Right hindlimb (tissue), 1 donor: ENCODE measurements around the gene PTRH1.
"Not testable (repeated sequence)": the region's sequence is repeated elsewhere in the genome, so short reads cannot be mapped to it uniquely, and the experiment has no call there.

Experiments
- DNase-seq: peaks from one replicate; pipeline ENCODE4 v3.0.0-alpha.2; 2018

The PTRH1 gene, protein sequence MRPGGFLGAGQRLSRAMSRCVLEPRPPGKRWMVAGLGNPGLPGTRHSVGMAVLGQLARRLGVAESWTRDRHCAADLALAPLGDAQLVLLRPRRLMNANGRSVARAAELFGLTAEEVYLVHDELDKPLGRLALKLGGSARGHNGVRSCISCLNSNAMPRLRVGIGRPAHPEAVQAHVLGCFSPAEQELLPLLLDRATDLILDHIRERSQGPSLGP

DNA sequence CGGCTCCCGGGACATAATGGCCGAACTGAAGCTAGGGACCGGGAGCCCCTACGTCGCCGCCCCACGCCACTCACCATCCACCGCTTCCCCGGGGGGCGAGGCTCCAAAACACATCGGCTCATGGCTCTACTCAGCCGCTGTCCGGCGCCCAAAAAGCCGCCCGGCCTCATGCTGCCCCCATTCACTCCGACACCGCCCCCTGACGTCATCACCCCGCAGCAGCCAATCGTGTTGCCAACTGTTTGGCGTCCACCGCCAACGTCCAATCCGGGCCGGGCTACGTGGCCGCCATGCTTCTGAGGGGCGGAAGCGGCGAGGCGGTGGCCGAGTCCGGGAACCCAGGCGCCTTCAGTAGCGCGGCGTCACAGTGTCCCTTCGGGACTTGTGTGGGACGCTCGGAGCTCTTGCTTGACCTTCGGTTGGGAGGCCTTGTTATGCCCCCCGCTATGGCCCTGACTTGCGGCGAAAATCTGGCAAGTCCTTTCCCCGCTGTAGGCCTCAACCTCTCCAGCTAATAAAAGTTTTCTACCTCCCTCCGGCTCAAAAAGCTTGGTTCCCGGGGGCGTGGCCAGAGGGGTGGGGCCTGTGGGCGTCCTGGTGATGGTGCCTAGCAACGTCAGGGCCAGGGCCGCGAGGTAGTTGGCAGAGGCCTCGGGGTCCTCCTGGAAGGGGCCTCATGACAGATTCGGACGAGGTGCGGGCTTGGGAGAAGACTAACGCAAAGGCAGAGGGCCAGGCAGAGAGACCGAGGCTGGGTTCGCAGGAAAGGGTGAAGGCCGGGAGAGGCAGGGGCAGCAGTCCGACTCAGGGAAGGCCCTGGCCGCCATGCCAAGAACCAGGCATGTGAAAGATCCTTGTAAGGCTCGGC lies at the start of gene PTRH1, which contains the start of gene TTC16:
Gene PTRH1 (minus strand): TSS at position 194 of the 868 bp plus-strand sequence. CDS start 24 bp downstream, at position 170.
Gene TTC16 (plus strand): TSS at position 610 of the 868 bp plus-strand sequence. CDS start 67 bp downstream, at position 677.
- DNase-seq, result peak; percentile 98

DNA sequence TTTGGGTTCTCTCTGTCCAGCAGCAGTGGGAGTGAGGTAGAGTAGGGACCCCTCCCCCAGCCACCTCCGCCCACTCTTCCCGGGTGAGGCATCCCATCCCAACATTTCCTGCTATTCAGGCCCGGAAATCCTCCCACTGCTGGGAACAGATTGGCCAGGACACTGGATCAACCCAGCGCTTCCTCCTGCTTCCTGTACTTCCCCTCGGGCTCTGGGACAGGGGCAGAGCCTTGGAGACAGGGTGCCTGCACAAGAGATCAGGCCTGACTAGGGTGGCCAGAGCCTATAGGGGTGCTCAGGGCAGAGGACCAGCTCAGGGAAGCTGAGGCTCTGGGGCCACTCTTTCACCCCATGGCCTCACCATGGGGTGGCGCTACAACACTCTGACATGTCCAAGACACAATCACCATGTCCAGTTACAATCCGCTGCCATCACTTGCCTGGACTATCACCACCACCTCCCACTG lies 48.5 kb upstream of the PTRH1 start:
- peak; percentile 58 for DNase-seq

DNA sequence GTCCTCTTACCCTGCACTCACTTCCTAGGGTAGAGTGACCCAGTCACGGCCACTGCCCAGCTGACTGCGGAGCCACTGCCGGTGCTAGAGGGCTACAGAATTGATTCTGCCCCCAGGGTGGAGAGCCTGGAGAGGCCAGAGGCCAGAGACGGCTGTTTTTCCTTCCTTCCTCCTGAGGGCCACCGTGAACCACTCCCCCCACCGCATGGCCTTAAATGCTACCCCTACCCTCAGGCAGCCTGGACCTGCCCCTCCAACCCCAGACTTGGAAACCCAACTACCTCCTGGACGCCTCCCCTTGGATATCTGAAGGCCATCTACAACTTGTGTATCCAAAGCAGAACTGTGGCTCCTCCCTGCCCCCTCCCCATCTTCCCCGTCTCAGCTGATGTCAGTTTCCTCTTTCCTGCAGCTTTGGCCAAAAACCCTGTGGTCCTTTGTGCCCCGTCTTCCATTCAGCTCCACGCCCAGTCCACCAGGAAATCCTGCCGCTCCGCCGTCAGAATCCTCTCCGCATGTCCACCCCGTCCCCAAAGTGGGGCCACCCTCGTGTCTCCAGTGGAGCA lies 46.7 kb upstream of the PTRH1 start:
- DNase-seq, result no peak

DNA sequence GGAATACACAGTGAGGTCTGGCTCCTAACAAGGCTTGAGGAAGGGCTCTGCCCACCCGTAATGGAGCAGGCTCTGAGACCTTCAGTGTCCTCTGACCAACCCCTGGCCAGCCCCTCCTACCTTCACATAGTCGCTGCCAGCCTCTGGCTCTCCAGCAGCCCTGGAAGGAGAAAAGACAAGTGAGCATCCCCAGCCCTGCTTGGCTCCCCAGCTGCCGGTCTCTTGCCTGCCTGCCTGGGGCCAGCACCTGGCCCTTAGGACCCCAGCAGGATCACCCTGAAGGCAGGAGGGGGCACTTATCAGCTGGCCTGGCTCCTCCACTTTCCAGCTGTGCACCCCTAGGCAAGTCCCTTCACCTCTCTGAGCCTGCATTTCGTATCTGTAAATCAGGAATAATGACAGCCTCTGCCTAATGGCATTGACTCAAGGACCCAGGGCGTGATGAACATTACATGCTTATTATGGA lies 46.1 kb upstream of the PTRH1 start:
- no peak for DNase-seq

DNA sequence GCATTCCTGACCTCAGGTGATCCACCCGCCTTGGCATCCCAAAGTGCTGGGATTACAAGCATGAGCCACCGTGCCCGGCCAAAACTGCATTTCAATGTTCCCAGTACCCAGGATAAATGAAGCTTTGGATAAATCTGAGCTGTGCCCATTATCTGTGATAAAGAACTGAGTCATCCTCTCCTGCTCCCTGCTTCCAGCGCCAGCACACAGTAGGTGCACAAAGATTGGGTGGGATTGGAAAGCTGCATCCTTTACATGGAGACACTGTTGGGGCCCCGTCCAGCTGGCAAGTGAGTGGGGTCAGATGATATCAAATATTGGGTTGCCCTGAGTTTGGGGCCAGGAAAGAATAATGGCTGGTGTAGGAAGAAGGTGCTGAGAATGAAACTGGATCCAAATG lies 45.6 kb upstream of the PTRH1 start:
- no peak for DNase-seq

DNA sequence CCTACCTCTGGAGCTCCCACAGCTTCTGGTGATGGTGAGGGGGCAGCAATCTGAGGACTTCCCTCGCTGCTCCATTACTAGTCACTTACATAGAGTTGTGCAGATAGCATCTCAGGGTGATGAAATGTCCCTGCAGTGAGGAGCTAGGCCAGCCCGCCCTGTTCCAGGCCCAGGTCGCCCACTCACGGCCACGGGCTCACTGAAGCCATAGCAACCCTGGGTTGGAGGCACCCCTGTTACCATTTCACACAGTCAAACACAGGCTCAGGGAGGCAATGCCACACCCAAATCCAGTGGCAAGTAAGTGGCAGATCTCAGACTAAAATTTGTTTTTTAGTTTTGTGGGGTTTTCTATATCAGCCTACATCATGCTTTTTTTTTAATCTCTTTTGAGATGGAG lies 43.4 kb upstream of the PTRH1 start:
- no peak for DNase-seq

DNA sequence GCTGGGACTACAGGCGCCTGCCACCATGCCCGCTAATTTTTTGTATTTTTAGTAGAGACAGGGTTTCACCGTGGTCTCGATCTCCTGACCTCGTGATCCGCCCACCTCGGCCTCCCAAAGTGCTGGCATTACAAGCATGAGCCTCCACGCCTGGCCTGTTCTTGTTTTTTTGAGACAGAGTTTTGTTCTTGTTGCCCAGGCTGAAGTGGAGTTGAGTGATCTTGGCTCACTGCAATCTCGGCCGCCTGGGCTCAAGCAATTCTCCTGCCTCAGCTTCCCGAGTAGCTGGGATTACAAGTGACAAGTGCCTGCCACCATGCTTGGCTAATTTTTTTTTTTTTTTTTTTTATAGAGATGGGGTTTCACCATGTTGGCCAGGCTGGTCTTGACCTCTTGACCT lies 41.3 kb upstream of the PTRH1 start:
- DNase-seq, result not testable (repeated sequence)

DNA sequence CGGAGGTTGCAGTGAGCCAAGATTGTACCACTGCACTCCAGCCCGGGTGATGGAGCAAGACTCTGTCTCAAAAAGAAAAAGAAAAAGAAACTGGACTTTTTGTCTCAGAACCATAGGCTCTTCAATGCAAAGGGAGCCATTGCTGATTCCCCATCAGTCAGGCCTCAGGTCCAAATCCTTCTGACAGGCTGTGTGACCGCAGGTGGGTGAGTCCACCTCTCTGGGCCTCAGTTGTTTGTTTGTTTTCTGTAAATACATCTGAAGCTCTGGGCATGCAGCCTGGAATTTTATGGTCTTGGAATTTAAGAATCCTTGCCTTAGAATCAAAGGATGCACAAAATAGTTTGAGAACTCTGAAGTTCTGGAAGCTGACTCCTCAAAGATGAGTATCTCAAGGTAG lies 40.8 kb upstream of the PTRH1 start:
- DNase-seq, result no peak

DNA sequence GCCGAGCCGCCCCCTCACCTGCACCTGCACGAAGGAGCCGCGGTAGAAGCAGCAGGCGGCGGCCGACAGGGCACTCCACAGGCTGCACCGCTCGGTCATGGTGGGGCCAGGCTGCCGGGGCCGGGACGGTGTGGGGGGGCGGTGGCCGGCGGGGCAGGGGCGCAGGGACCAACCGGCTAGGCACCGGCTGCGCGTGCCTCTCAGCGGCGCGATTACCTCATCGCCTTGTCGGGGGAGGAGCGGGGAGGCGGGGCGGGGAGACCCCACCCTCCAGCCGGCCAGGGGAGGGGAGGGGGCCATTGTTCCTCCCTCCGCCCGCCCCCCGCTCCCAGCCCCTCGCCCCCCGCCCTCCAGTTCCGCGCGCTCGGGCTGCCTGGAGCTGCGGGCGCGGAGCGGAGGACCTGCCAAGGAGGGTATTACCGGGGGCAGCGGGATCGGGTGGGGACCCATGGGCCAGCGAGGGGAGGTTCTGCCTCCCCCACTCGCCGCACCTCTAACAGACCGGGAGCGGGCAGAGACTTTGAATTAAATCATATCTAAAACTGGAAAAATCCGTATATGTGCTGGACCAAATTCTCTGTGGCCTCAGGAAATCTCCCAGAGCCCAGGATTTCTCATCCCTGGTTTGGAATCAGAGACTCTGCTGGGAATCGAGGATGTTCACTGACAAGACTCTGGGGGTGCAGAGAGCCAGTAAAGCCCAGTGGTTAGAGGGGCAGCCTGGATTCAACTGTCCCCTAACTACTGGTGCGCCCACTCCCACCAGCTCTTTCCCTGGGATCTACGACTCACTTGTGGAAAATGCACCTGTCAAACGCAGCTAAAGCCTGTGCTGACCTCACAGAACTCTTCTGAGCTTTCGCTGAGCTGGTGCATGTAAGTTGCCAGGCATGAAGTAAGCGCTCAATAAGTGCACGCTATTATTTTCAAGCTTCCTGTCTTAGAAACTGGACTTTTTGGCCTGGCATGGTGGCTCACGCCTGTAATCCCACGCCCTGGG lies 39.9 kb upstream of the PTRH1 start:
- no peak for DNase-seq

DNA sequence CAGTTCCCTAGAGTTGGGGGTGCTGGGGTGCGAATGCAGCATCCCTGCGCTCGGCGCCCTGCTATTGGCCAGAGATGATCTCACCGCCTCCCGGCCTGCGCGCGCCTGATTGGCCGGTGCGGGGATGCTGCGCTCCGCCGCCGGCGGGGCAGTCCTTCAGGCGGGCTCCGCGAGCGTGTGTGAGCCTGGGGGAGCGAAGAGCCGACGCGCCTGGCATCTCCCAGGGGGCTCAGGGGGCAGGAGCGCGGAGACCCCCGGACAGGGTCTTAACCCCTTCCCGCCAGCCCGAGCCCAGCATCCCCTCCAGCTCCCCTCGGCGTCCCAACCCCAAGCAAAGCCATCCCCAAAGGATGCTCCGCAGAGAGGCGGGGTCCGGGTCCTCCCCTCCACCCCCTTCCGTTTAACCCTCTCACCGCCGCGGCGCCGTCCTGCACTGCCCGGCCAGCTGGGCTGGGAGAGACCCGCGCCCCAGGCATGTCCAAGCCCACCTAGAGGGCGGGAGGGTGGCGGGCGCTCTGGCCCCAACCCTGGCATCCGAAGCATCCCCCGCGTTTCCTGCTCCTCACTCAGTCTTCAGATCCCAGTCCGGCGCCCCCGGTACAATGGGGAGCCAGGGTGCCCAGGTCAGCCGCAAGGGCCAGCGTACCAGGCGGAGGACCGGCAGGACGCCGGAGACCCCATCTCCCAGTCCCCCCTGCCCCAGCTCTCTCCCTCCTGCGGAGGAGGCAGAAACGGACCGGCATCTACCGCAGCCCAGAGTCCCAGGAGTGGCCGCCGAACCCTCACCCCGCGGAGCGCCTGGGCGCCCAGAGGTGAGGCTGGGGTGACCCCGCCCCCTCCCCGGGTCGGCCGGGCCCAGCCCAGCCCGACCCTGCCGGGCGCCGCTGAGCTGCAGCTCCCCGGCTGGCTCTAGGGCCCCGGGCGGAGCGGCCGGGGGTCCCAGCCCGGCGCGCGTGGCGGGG lies 38.9 kb upstream of the PTRH1 start:
- no peak for DNase-seq

DNA sequence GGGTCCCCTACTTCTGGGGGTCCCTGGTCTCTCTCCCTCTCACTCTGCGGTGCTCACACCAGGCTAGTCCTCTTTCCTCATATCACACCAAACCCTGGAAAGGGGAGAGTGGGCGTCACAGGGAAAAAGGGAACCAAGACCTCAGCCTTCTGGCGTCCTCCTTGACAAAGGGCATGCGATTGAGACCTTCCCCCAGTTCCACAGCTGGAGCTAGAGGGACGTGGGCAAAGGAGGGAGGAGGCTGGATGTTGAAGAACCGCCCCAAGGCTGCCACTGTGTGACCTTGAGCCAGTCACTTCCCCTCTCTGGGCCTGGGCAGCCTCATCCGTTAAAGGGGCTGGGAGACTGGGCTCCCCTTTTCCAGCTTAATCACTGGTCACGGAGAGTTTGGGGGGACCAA lies 38.2 kb upstream of the PTRH1 start:
- DNase-seq, result no peak

DNA sequence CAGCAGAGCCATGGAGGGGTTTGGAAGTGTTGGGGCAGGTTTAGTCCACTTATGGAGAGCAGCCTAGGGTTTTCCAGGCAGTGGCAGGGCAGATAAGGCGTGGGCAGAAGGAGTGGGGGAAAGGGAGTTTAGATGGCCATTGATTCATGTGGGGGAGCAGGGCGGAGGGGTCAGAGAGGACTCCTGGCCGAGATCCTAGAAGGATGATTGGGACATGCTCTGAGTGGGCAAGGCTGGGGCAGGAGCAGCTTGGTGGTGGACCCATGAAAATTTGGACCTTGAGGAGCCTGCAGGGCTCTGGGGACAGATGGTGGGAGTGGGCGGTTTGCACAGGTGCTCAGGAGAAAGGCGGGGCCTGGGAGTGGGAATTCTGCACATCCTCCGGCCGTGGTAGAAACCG lies 37.7 kb upstream of the PTRH1 start:
- no peak for DNase-seq

DNA sequence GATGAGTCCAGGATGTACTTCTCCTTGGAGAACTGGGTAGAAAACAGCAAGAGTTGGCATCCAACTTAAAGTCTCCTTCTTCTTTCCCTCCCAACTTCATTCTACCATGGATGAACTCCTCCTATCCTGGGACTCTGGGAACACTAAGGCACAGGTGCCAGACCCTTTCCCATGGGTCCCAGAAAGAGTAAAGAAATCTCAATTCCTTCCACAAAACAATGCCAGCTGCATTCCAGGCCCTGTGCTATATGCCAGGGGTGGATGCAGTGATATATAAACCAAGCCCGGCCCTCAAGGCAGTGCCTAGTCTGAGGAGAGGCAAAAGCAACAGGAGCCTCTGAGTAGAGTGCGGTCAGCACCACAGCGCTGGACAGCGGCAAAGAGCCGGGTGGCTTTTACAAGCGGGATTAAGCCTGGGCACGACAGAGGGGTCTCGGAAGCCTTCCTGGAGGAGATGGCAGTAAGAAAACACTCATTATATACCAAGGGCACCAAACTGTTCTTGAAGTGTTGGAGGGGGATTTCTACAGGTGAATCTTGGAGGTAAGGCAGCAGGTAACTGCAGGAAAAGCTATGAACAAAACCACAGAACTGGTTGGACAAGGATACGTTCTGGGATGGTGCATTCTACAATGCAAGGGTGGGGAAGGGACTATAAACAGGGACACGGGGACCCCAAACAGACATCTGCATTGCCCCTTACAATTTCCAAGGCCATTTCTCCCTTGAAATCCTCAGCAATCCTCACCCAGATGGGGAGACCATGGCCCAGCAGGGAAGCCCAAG lies 36.0 kb upstream of the PTRH1 start:
- DNase-seq, result no peak

DNA sequence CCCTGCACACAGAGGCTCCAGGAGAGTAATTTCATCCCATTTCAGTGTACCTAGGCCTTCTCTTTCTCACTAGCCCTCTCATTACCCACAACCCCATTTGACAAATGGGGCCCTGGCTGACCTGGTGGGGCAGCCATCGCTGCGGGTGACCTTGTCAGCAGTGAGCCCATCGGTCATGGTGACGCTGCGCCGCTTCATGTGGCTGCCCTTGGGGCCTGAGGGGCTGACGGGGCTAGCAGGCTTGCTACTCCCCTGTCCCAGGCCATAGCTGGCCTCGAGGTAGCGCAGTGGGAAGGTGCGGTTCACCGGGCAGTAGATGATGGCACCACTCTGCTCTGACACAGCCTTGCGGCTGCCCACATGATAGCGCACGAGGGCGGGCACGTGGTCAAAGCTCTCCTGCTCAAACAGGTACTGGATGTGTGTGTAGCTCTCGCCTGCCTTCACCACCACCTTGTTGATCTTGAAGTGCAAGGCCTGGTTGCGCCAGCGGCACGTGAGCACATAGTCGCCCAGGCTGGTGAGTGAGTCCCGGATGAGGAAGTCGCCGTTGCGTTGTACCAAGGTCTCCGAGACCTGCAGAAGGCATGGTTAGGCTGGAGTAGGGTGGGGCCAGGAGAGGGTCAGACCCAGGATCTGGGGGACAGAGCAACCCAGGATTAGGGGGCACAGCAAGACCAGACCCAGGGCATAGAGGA lies 33.8 kb upstream of the PTRH1 start:
- no peak for DNase-seq

DNA sequence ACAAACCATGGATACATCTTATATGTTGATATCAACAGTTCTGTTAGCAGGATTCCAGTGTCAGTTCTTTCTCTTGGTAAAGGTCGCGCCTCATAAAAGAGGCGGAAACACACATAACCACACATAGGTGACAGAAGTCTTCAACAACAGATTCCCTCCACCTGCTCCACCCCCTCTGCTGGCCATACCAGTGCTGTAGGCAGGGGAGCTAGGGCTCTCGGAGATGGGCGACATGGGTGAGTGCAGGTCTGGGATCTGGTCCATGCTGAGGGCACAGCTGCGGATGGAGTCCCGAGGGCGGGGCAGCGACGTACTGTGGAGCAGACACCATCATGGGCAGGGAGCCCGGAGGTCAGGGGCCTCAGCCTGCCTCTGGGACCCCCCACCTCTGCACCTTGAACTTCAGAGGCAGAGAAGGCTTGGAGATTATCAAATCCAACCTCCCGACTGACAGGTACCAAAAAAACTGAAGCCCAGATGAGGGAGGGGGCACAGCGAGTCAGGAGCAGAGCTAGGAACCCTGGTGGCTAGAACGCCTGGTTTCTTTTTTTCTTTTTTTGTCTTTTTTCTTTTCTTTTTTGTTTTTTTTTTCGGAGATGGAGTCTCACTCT lies 31.6 kb upstream of the PTRH1 start:
- DNase-seq, result no peak

DNA sequence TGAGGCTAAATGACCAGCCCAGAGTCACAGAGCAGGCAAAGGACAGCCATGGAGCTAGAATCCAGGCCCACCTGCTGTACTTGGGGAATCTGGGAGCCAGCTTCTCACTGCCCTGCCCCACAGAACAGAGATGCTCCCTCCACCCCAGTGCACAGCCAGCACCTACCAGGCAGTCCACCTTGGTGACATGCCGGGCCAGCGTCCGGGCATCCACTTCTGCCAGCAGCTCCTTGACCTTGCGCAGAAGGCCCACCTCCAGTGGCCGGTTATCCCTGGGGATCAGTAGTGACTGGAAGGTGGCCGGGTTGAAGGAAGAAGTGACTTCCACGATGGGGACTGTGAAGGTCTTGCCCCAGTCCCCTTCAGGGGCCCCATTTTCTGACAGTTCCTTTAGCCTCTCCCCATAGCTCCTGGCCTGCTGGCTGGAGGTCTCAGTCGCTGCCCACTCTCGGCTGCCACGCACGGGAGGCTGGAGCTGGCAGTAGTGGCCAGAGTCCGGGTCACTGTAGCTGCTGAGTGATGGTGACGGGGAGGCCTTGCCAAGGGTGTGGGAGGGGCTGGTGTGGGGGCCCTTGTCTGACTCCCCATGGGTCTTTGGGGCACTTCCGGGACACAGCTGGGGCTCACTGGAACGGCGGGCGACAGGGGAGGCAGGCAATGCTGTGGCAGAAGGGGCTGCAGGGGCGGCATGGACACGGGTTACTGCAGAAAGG lies 29.1 kb upstream of the PTRH1 start:
- DNase-seq, result no peak

DNA sequence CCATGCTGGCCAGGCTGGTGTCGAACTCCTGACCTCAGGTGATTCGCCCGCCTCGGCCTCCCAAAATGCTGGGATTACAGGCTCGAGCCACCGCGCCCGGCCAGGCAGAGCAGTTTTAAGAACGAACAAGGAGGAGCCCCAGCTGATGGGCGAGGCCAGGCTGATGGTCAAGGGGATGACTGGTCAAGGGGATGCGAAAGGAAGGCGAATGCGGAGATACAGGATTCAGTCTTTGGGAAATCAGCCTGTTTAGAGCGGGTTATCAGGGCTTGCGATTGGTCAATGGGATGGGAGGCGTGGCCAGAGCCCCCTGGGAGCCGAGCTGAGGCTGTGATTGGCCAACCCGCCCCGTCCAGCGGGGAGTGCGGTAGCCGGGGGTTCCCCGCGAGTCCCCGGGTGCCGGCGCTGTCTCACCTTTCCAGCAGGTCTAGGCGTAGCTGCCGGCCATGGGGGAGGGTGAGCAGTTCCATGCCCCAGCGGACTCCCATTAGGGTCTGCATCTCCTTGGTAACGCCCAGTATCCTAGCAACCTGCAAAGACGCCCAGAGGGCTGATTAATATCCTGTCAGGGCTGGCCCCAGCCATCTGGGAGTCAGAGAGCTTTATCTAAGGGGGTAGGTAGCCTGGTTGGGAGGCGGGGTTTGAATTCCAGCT lies 27.1 kb upstream of the PTRH1 start:
- peak; percentile 51 for DNase-seq
